Vagina (tissue), 2 donors: ENCODE data around the gene SPATA6L. TPM values are rescaled to one million over a fixed set of nuclear protein-coding genes. Genes with fewer than 3 reads are reported as not detected.

Experiments
- DNase-seq, 2 donors: peaks; one replicate each; pipeline ENCODE4 v3.0.0-alpha.2; 2017; ENCODE audit errors: extremely low spot score in 2 of 2
- H3K27ac ChIP-seq: fragments of 200-600 bp; sonication (generic); one replicate; pipeline ENCODE4 v1.5.1; 2019
- H3K27me3 ChIP-seq: fragments of 200-600 bp; sonication (generic); one replicate; pipeline ENCODE4 v1.5.1; 2019
- H3K36me3 ChIP-seq, 2 donors: fragments of 200-600 bp; sonication (generic); one replicate each; pipeline ENCODE4 v1.5.1; 2017 to 2019
- H3K4me1 ChIP-seq: fragments of 200-600 bp; sonication (generic); one replicate; pipeline ENCODE4 v1.5.1; 2019
- H3K4me3 ChIP-seq, 2 donors: fragments of 200-600 bp; sonication (generic); 1 replicate in 1 of 2; 2 replicates in 1 of 2; pipeline ENCODE4 v1.5.1; 2016 to 2019
- H3K9me3 ChIP-seq: fragments of 200-600 bp; sonication (generic); one replicate; pipeline ENCODE4 v1.5.1; 2019
- CTCF ChIP-seq, 3 experiments: fragments of 450-650 bp in 2 of 3; fragments of 200-600 bp in 1 of 3; sonication (generic) in 1 of 3; IDR thresholded peaks; one replicate each; pipeline ENCODE4 v1.5.1; 2017 to 2019; ENCODE audit warnings: antibody characterized with exemption in 3 of 3, mild to moderate bottlenecking in 2 of 3, moderate library complexity in 2 of 3
- POLR2A ChIP-seq, 2 donors: fragments of 450-650 bp; IDR thresholded peaks; one replicate each; pipeline ENCODE4 v1.6.1; 2017; ENCODE audit warnings: antibody characterized with exemption in 2 of 2, mild to moderate bottlenecking in 2 of 2, moderate library complexity in 2 of 2
- POLR2AphosphoS5 ChIP-seq, 2 donors: sonication (generic); formaldehyde crosslinking; IDR thresholded peaks; one replicate each; pipeline ENCODE4 v1.9.0; 2017; ENCODE audit warnings: antibody characterized with exemption in 2 of 2, mild to moderate bottlenecking in 2 of 2, low read depth in 1 of 2; ENCODE audit not compliant: insufficient read depth in 1 of 2
- intact Hi-C: fragments of 100-400 bp; cut with DNase I; formaldehyde crosslinking; loops from one replicate; pipeline ENCODE4 v1.15.1; 2023
- total RNA-seq: library from RNA; depleted of rRNA; stranded (reverse); fragments of >200 nt; gene quantifications from one replicate; pipeline ENCODE4 v1.2.3, GENCODE V29; 2016

Gene SPATA6L
- total RNA-seq, 1 donor from 2014 or later: 3.9 TPM

- H3K27me3 ChIP-seq: no peaks in the 10 kb centered on the region
- H3K27ac ChIP-seq: peak within 1 kb of the TSS; percentile 98
- DNase-seq: peak; percentile 98
- TF ChIP-seq POLR2A (IDR thresholded peaks at IDR 0.05) (peak; percentile 50 to 98), CTCF (IDR thresholded peaks at IDR 0.05) (peak in 2 of 3 experiments; percentile 13 to 77), POLR2AphosphoS5 (IDR thresholded peaks at IDR 0.05; ENCODE audit: insufficient read depth in 1 of 2, low read depth in 1 of 2) (peak; percentile 95 to 100)
- H3K4me1 ChIP-seq: peaks cover 33% of the 10 kb centered on the region
- intact Hi-C loops: loop anchor here (5.0 to 10.0 kb wide), 2 partner anchors 63 to 305 kb away; partner anchors contain the start of genes AK3 and JAK2
- H3K9me3 ChIP-seq: no peaks in the 10 kb centered on the region
- H3K36me3 ChIP-seq: no peaks in the 10 kb centered on the region
- H3K4me3 ChIP-seq: peak within 1 kb of the TSS; percentile 77 to 94
Measured at GRCh38 chr9:4679268-4680172, 13.2 kb upstream of the SPATA6L start, which contains the start of gene CDC37L1. Gene CDC37L1 (plus strand): TSS chr9:4679569. CDS start chr9:4679768, 199 bp downstream.

- peak overlapping the region; percentile 77 to 94 for H3K4me3 ChIP-seq
- H3K27me3 ChIP-seq: no peaks in the 10 kb centered on the region
- TF ChIP-seq POLR2AphosphoS5 (IDR thresholded peaks at IDR 0.05; ENCODE audit: insufficient read depth in 1 of 2, low read depth in 1 of 2) (no peak), POLR2A (IDR thresholded peaks at IDR 0.05) (no peak), CTCF (IDR thresholded peaks at IDR 0.05) (no peak)
- no peaks in the 10 kb centered on the region for H3K9me3 ChIP-seq
- intact Hi-C loops: no loop called here
- no peaks in the 10 kb centered on the region for H3K36me3 ChIP-seq
- DNase-seq: no peak
- H3K27ac ChIP-seq: peak overlapping the region; percentile 98
- peaks cover 33% of the 10 kb centered on the region for H3K4me1 ChIP-seq
Measured at GRCh38 chr9:4678679-4679267, 12.5 kb upstream of the SPATA6L start.

- peaks cover 33% of the 10 kb centered on the region for H3K4me1 ChIP-seq
- TF ChIP-seq CTCF (IDR thresholded peaks at IDR 0.05): no peak
- no peak for TF ChIP-seq POLR2A (IDR thresholded peaks at IDR 0.05)
- TF ChIP-seq POLR2AphosphoS5 (IDR thresholded peaks at IDR 0.05; ENCODE audit: insufficient read depth in 1 of 2, low read depth in 1 of 2): no peak
- H3K36me3 ChIP-seq: no peaks in the 10 kb centered on the region
- peak overlapping the region; percentile 98 for H3K27ac ChIP-seq
- intact Hi-C loops: no loop called here
- no peaks in the 10 kb centered on the region for H3K9me3 ChIP-seq
- H3K4me3 ChIP-seq: no peak overlapping the region
- no peaks in the 10 kb centered on the region for H3K27me3 ChIP-seq
- no peak for DNase-seq
Measured at GRCh38 chr9:4677392-4677791, 11.1 kb upstream of the SPATA6L start.

- Histone ChIP-seq H3K27ac (peak overlapping the region; percentile 75), H3K4me3 (no peak overlapping the region), H3K4me1 (peaks cover 14% of the 10 kb centered on the region), H3K27me3 (no peaks in the 10 kb centered on the region), H3K9me3 (no peaks in the 10 kb centered on the region), H3K36me3 (no peaks in the 10 kb centered on the region)
- DNase-seq: no peak
- intact Hi-C loops: no loop called here
- TF ChIP-seq CTCF (IDR thresholded peaks at IDR 0.05) (no peak), POLR2AphosphoS5 (IDR thresholded peaks at IDR 0.05; ENCODE audit: insufficient read depth in 1 of 2, low read depth in 1 of 2) (peak in 1 of 2 donors; percentile 74)
Measured at GRCh38 chr9:4674783-4675182, 8.5 kb upstream of the SPATA6L start.
